Fibroblast of lung (primary cell): Measurements from ENCODE around the gene KRTAP12-4. TPM values are rescaled to one million over a fixed set of nuclear protein-coding genes. Genes with fewer than 3 reads are reported as not detected.

ENCODE experiments used
- DNase-seq, 2 donors: peaks; one replicate each; pipeline versions ENCODE4 v3.0.0 to v3.0.0-alpha.2; 2010; ENCODE audit warnings: low read depth in 2 of 2
- H2AFZ ChIP-seq: 2 replicates; pipeline ENCODE4 v1.5.1; 2012; ENCODE audit warnings: low read length, control low read depth, inconsistent platforms
- H3K27ac ChIP-seq: 2 replicates; pipeline ENCODE4 v1.5.1; 2011; ENCODE audit warnings: low read length, control low read depth; ENCODE audit not compliant: insufficient read depth
- H3K27me3 ChIP-seq: 2 replicates; pipeline ENCODE4 v1.5.1; 2011; ENCODE audit warnings: mild to moderate bottlenecking, low read length; ENCODE audit not compliant: control insufficient read depth, insufficient read depth
- H3K36me3 ChIP-seq: 2 replicates; pipeline ENCODE4 v1.5.1; 2011; ENCODE audit warnings: low read length; ENCODE audit not compliant: control insufficient read depth, insufficient read depth
- H3K4me1 ChIP-seq: 2 replicates; pipeline ENCODE4 v1.5.1; 2011; ENCODE audit warnings: low read length; ENCODE audit not compliant: control insufficient read depth, insufficient read depth; ENCODE audit errors: extremely low read depth
- H3K4me2 ChIP-seq: 2 replicates; pipeline ENCODE4 v1.5.1; 2011; ENCODE audit warnings: low read length, control low read depth; ENCODE audit not compliant: insufficient read depth; ENCODE audit errors: extremely low read depth
- H3K4me3 ChIP-seq, 4 experiments: fragments of 200-600 bp in 1 of 4; sonication (generic) in 1 of 4; replicated peaks in 1 of 4; 2 replicates each; pipeline ENCODE4 v1.5.1; 2011 to 2016; ENCODE audit warnings: low read length in 4 of 4, low read depth in 3 of 4, mild to moderate bottlenecking in 3 of 4, control low read depth in 2 of 4, inconsistent platforms in 1 of 4, mixed read lengths in 1 of 4; ENCODE audit not compliant: insufficient read depth in 1 of 4; ENCODE audit errors: control extremely low read depth in 1 of 4
- H3K79me2 ChIP-seq: 2 replicates; pipeline ENCODE4 v1.5.1; 2012; ENCODE audit warnings: mild to moderate bottlenecking, low read length, inconsistent platforms; ENCODE audit not compliant: control insufficient read depth, insufficient read depth
- H3K9ac ChIP-seq: 2 replicates; pipeline ENCODE4 v1.5.1; 2011; ENCODE audit warnings: mild to moderate bottlenecking, low read length, control low read depth; ENCODE audit not compliant: insufficient read depth
- H3K9me3 ChIP-seq: 2 replicates; pipeline ENCODE4 v1.5.1; 2012; ENCODE audit warnings: low read depth, low read length; ENCODE audit not compliant: control insufficient read depth, insufficient read depth
- H4K20me1 ChIP-seq: 2 replicates; pipeline ENCODE4 v1.5.1; 2011; ENCODE audit warnings: low read length; ENCODE audit not compliant: control insufficient read depth, insufficient read depth; ENCODE audit errors: extremely low read depth
- EZH2 ChIP-seq: IDR thresholded peaks from 2 replicates; pipeline ENCODE4 v1.5.1; 2012; ENCODE audit warnings: low read length, control low read depth, mild to moderate bottlenecking; ENCODE audit errors: missing control alignments
- polyA plus RNA-seq, 2 donors: library from polyadenylated mRNA; depleted of rRNA in 1 of 2; stranded (reverse) in 1 of 2; unstranded in 1 of 2; fragments of >200 nt; gene quantifications; 2 replicates each; pipeline ENCODE4 v1.2.1, GENCODE V29; 2011 to 2012; ENCODE audit warnings: missing spikeins in 1 of 2
- total RNA-seq: library from RNA; depleted of rRNA; stranded (reverse); fragments of >200 nt; gene quantifications from 2 replicates; pipeline ENCODE4 v1.2.1, GENCODE V29; 2014
- TF ChIP-seq, protein P1 (sequence below), 2 donors: IDR thresholded peaks in 1 of 2; conservative IDR thresholded peaks in 1 of 2; 1 replicate in 1 of 2; 2 replicates in 1 of 2; pipeline ENCODE4 v1.5.1; 2011 to 2012; ENCODE audit warnings: low read length in 2 of 2, control low read depth in 1 of 2, inconsistent platforms in 1 of 2, low read depth in 1 of 2, mild to moderate bottlenecking in 1 of 2

The KRTAP12-4 gene
- total and polyA plus RNA-seq, 2 donors (not counting 1 experiment from before 2014, with no cell fraction given) = not detected

DNA sequence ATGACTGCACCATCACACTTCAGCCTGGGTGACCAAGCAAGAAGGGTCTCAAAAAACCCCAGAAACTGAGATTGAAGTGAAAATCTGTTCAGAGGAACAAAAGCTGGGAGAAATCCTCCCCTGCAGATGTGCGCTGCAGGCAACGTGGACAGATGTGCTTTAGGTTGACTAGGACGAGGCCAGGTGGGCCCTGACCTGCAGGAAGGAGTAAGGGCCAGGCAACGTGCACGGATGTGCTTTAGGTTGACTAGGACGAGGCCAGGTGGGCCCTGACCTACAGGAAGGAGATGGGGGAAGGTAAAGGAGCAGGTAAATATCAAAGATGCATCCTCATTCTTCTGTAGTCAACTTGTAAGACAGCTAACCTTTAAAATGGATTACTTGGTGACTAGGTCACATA is 30.0 kb upstream of the KRTAP12-4 start:
- Histone ChIP-seq H3K27me3 (peaks cover 4% of the 10 kb centered on the region), H3K36me3 (no peaks in the 10 kb centered on the region), H4K20me1 (no peaks in the 10 kb centered on the region), H3K4me1 (no peaks in the 10 kb centered on the region), H3K9ac (no peak overlapping the region), H3K4me3 (no peak overlapping the region), H2AFZ (no peak overlapping the region), H3K9me3 (no peaks in the 10 kb centered on the region), H3K4me2 (no peak overlapping the region), H3K79me2 (no peaks in the 10 kb centered on the region), H3K27ac (no peak overlapping the region)
- DNase-seq = no peak
- TF ChIP-seq, protein P1, sequence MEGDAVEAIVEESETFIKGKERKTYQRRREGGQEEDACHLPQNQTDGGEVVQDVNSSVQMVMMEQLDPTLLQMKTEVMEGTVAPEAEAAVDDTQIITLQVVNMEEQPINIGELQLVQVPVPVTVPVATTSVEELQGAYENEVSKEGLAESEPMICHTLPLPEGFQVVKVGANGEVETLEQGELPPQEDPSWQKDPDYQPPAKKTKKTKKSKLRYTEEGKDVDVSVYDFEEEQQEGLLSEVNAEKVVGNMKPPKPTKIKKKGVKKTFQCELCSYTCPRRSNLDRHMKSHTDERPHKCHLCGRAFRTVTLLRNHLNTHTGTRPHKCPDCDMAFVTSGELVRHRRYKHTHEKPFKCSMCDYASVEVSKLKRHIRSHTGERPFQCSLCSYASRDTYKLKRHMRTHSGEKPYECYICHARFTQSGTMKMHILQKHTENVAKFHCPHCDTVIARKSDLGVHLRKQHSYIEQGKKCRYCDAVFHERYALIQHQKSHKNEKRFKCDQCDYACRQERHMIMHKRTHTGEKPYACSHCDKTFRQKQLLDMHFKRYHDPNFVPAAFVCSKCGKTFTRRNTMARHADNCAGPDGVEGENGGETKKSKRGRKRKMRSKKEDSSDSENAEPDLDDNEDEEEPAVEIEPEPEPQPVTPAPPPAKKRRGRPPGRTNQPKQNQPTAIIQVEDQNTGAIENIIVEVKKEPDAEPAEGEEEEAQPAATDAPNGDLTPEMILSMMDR (conservative IDR thresholded peaks at IDR 0.05 in 1 of 2, IDR thresholded peaks at IDR 0.05 in 1 of 2; ENCODE audit: low read depth in 1 of 2, low read length in 2 of 2) = no peak
- no peak for TF ChIP-seq EZH2

DNA sequence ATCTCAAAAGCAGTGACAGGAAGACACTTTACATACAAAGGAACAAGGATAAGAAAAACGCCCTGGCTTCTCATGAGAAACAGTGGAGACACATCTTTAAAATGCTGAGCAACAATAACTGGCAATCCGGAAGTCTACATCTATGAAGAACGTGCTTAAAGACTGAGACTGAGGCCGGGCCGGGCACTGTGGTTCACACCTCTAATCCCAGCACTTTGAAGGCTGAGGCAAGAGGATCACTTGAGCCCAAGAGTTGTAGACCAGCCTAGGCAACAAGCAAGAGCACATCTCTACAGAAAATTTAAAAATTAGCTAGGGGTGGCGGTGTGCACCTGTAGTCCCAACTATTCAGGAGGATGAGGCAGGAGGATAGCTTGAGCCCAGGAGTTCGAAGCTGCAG is 29.6 kb upstream of the KRTAP12-4 start:
- Histone ChIP-seq H4K20me1 (no peaks in the 10 kb centered on the region), H3K27ac (no peak overlapping the region), H3K9me3 (no peaks in the 10 kb centered on the region), H3K4me1 (no peaks in the 10 kb centered on the region), H3K79me2 (no peaks in the 10 kb centered on the region), H3K4me3 (no peak overlapping the region), H3K36me3 (no peaks in the 10 kb centered on the region), H3K4me2 (no peak overlapping the region), H2AFZ (no peak overlapping the region), H3K27me3 (peaks cover 4% of the 10 kb centered on the region), H3K9ac (no peak overlapping the region)
- no peak for DNase-seq
- no peak for TF ChIP-seq EZH2
- TF ChIP-seq, protein P1 (conservative IDR thresholded peaks at IDR 0.05 in 1 of 2, IDR thresholded peaks at IDR 0.05 in 1 of 2; ENCODE audit: low read depth in 1 of 2, low read length in 2 of 2) = no peak

DNA sequence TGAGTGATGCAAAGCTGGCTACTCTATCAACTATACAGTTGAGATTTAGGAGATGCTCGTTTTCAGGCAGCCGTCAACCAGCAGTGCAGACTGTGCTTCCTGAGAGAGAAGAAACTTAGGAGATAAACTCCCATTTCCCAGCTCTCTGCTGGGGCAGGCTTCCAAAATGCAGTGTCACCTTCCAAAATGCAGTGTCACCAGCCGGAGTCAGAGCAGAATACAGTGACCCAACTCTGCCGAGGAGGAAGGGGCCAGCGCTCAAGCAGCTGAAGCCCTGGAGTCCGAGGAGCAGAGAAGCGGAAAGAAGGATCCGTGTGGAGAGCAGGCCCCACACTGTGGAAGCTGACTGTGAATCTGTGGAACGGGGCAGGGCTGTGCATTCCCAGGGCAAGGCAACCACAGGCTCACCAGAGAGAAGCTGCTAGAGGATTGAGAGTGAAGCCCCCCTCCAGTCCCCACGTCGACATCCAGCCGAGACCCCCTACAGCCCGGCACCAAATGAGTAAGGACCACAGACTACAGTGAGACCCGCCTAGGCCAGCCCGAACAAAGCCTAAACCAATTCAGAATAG is 28.2 kb upstream of the KRTAP12-4 start:
- Histone ChIP-seq H3K36me3 (no peaks in the 10 kb centered on the region), H3K9me3 (no peaks in the 10 kb centered on the region), H3K4me3 (no peak overlapping the region), H2AFZ (no peak overlapping the region), H3K9ac (no peak overlapping the region), H3K79me2 (no peaks in the 10 kb centered on the region), H3K27me3 (peaks cover 2% of the 10 kb centered on the region), H3K27ac (no peak overlapping the region), H3K4me1 (no peaks in the 10 kb centered on the region), H4K20me1 (no peaks in the 10 kb centered on the region), H3K4me2 (no peak overlapping the region)
- no peak for DNase-seq
- TF ChIP-seq, protein P1 (conservative IDR thresholded peaks at IDR 0.05 in 1 of 2, IDR thresholded peaks at IDR 0.05 in 1 of 2; ENCODE audit: low read depth in 1 of 2, low read length in 2 of 2) = no peak
- TF ChIP-seq EZH2 = no peak
